Mucosa of descending colon (tissue), 3 donors: ENCODE data around the gene GP9. TPM values are rescaled to one million over a fixed set of nuclear protein-coding genes. Genes with fewer than 3 reads are reported as not detected.
"Not testable (repeated sequence)": the region's sequence is repeated elsewhere in the genome, so short reads cannot be mapped to it uniquely, and the experiment has no call there.

Experiments used
- ATAC-seq: fragments of 200-7000 bp; cut with Tn5 transposase; one replicate; pipeline ENCODE4 v1.9.1; 2020; ENCODE audit warnings: mild to moderate bottlenecking, moderate library complexity
- DNase-seq, 3 donors: peaks; one replicate each; pipeline ENCODE4 v3.0.0-alpha.2; 2020
- H3K36me3 ChIP-seq: fragments of 200-600 bp; one replicate; pipeline ENCODE4 v1.8.0; 2021; ENCODE audit warnings: low read depth, mild to moderate bottlenecking
- H3K4me1 ChIP-seq: fragments of 200-600 bp; one replicate; pipeline ENCODE4 v1.8.0; 2021; ENCODE audit warnings: low read depth, mild to moderate bottlenecking
- H3K4me3 ChIP-seq: fragments of 200-600 bp; one replicate; pipeline ENCODE4 v1.8.0; 2021; ENCODE audit warnings: mild to moderate bottlenecking
- H3K9me3 ChIP-seq: fragments of 200-600 bp; one replicate; pipeline ENCODE4 v1.8.0; 2021; ENCODE audit warnings: mild to moderate bottlenecking
- CTCF ChIP-seq: fragments of 200-600 bp; IDR thresholded peaks from one replicate; pipeline ENCODE4 v1.8.0; 2022; ENCODE audit warnings: antibody characterized with exemption, mild to moderate bottlenecking
- intact Hi-C, 2 donors: fragments of 100-400 bp; cut with DNase I in 1 of 2; cut with micrococcal nuclease in 1 of 2; formaldehyde crosslinking; loops; one replicate each; pipeline versions ENCODE4 v1.11.0 to v1.11.1; 2022; cut with DNase I, micrococcal nuclease
- total RNA-seq, 3 donors: library from RNA; stranded (reverse); fragmentation: NEBNext Ultra II Directional in 2 of 3; extraction: Animal tissue kit (Norgen Biotek cat#: 25700) in 2 of 3; gene quantifications; one replicate each; pipeline versions ENCODE4 v1.2.1 to v1.2.4, GENCODE V29; 2021 to 2023
- donor health status: DM: no; HTN: no; CAD: no; lungs with moderate emphysema.
- donor health status: DM: no; HTN: no; CAD: no.
- donor health status: DM: no; HTN: yes; CAD: no.

Gene GP9
- total RNA-seq, 3 donors from 2014 or later, result 0.90 TPM; not detected in 2

- Histone ChIP-seq H3K4me3 (no peak overlapping the region), H3K36me3 (peaks cover 2% of the 10 kb centered on the region), H3K4me1 (no peaks in the 10 kb centered on the region), H3K9me3 (no peaks in the 10 kb centered on the region)
- DNase-seq (no peak), ATAC-seq (no peak)
- no peak for TF ChIP-seq CTCF
- intact Hi-C loops, result no loop called here
Observed at GRCh38 chr3:129105862-129106261, 45.3 kb downstream of the GP9 start.

GRCh38 chr3:129106320-129106719, 45.7 kb downstream of the GP9 start:
- no peak for ATAC-seq
- no peak for DNase-seq
- H3K9me3 ChIP-seq, result no peaks in the 10 kb centered on the region
- TF ChIP-seq CTCF, result no peak
- intact Hi-C loops, result no loop called here
- no peak overlapping the region for H3K4me3 ChIP-seq
- H3K4me1 ChIP-seq, result no peaks in the 10 kb centered on the region
- H3K36me3 ChIP-seq, result peaks cover 2% of the 10 kb centered on the region

DNA sequence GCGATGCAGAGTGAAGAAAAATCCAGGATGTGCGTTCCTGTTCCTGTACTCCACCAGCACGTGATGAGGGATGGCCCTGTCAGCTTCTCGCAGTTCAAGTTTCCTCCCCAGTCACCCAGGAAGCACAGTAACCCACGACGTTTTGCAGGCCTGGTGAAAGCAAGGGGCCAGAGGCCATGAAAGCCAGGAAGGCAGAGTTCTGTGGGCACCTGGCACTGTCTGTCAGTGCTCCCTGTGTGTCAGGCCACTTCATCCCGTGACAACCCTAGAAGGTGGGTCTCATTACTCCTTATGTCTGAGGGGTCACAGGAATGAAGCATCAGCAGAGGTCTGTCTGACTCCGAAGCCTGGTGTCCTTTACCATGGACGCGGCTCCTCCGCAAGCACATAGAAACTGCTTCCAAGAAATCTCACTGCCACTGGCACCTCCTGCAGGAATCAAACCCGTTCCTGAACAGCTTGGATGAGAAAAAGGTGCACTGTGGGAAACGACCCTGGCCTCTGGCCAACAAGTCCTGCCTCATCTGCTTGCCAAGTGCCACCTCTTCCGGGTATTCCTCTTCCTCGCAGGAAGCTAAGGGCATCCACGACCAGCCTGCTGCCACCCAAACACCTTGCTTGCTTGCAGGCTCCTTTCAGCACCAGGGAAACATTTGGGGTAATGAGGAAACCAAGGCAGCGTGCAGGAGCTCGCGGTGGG, 46.4 kb downstream of the GP9 start:
- intact Hi-C loops, result no loop called here
- Histone ChIP-seq H3K36me3 (peaks cover 2% of the 10 kb centered on the region), H3K4me3 (no peak overlapping the region), H3K4me1 (no peaks in the 10 kb centered on the region), H3K9me3 (no peaks in the 10 kb centered on the region)
- ATAC-seq (peak; percentile 66), DNase-seq (peak in 2 of 3 donors; percentile 71 to 74)
- TF ChIP-seq CTCF, result no peak

DNA sequence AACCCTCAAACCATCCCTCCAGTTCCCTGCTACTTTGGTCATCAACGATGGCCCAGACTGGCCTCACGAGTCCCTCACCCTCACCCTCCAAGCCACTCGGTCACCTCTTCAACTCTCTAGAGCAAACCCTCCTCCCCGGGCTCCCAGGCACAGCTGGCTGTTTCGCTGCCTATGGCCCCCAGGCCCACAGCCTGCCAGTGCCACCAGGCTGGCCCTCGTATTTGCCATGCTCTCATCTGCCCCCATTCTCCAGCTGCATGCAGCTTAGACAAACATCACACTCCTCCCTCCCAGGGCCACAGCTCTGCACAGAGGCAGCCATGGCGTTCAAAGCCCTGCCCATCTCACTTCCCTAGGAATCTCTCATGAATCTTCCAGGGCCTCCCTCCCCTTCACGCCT, 47.2 kb downstream of the GP9 start:
- intact Hi-C loops, result no loop called here
- no peak for TF ChIP-seq CTCF
- Histone ChIP-seq H3K4me3 (no peak overlapping the region), H3K4me1 (no peaks in the 10 kb centered on the region), H3K9me3 (no peaks in the 10 kb centered on the region), H3K36me3 (peaks cover 2% of the 10 kb centered on the region)
- ATAC-seq (no peak), DNase-seq (no peak)

DNA sequence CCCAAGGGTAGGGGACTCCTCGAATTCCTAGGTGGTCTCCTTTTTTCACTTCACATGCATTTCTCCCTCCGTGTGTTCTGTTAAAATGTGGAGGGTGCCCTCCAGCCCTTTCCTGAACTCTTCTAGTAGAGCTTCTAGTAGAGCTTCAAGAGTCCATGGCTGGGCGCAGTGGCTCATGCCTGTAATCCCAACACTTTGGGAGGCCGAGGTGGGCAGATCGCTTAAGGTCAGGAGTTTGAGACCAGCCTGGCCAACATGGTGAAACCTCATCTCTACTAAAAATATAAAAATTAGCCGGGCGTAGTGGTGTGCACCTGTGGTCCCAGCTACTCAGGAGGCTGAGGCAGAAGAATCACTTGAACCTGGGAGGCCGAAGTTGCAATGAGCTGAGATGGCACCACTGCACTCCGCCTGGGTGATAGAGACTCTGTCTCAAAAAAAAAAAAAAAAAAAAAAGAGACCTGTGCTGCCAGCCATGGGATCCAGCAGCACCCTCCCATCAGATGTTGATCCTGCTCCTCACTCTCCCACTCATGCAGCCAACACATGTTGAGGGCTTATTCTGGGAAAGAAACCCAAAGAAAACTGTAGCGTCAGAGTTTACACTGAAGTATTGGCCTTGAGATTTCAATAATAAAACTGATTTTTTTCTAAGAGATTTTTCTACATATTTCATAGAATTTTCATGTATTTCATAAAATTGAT, 50.6 kb downstream of the GP9 start:
- ATAC-seq, H3K36me3 ChIP-seq, DNase-seq, H3K4me1 ChIP-seq, H3K9me3 ChIP-seq, intact Hi-C loops, H3K4me3 ChIP-seq: not testable (repeated sequence)

Other genes with a start within 250 kb of the GP9 start
- gene ACAD9, start 181.2 kb upstream of the GP9 start, total RNA-seq, result 10 to 100 TPM; 42.7 to 43.9 (median 43.8) TPM
- gene CFAP92, start 66.7 kb upstream of the GP9 start, total RNA-seq, result 1 to 10 TPM; 1.1 to 1.5 (median 1.3) TPM
- 10 to 100 TPM in 1 of 3 donors, 1 to 10 TPM in 2; 1.8 to 12.0 (median 3.6) TPM for gene EFCC1, start 59.5 kb upstream of the GP9 start, total RNA-seq
- 10 to 100 TPM; 17.4 to 32.0 (median 30.5) TPM for gene RAB43, start 61.0 kb downstream of the GP9 start, total RNA-seq
- gene ISY1, start 100.3 kb downstream of the GP9 start, total RNA-seq, result 10 to 100 TPM; 24.2 to 37.5 (median 28.9) TPM
- 100 to 1,000 TPM; 223 to 353 (median 234) TPM for gene CNBP, start 123.1 kb downstream of the GP9 start, total RNA-seq
- gene COPG1, start 188.8 kb downstream of the GP9 start, total RNA-seq, result 100 to 1,000 TPM; 157 to 274 (median 228) TPM
- gene HMCES, start 218.1 kb downstream of the GP9 start, total RNA-seq, result 10 to 100 TPM; 37.0 to 44.1 (median 41.4) TPM